ENCODE data around the gene PPP2CA.
"Not testable (repeated sequence)": the region's sequence is repeated elsewhere in the genome, so short reads cannot be mapped to it uniquely, and the experiment has no call there.

The PPP2CA gene

GRCh38 chr5:134258896-134259295 is 33.0 kb upstream of the PPP2CA start:
- Histone ChIP-seq H3K23ac (ENCODE audit: low read length) (no peak overlapping the region), H3K27me3 (ENCODE audit: insufficient read depth, low read length) (no peaks in the 10 kb centered on the region), H3K4ac (ENCODE audit: low read depth, low read length) (no peak overlapping the region), H3K27ac (ENCODE audit: low read depth, low read length) (no peak overlapping the region), H2BK12ac (ENCODE audit: low read length) (no peak overlapping the region), H3K9ac (ENCODE audit: low read length) (no peak overlapping the region), H3K36me3 (ENCODE audit: control insufficient read depth in 1 of 2, insufficient read depth in 2 of 2, low read length in 2 of 2) (no peaks in the 10 kb centered on the region), H2AK5ac (ENCODE audit: low read length) (no peak overlapping the region), H4K12ac (ENCODE audit: low read depth, low read length) (no peak overlapping the region), H3K4me1 (ENCODE audit: control insufficient read depth in 1 of 2, insufficient read depth in 2 of 2, low read length in 2 of 2) (peaks cover 2 to 3% of the 10 kb centered on the region in 2 experiments), H3K79me2 (ENCODE audit: control insufficient read depth, insufficient read depth, low read length, poor library complexity) (no peaks in the 10 kb centered on the region), H4K91ac (ENCODE audit: low read depth, low read length) (no peak overlapping the region), H3K4me3 (ENCODE audit: low read depth, low read length) (no peak overlapping the region), H2BK120ac (ENCODE audit: insufficient read depth, low read length, poor library complexity) (no peak overlapping the region), H3K79me1 (ENCODE audit: low read length) (no peaks in the 10 kb centered on the region), H4K8ac (ENCODE audit: low read depth, low read length) (no peak overlapping the region), H3K4me2 (ENCODE audit: low read length) (no peak overlapping the region), H2BK5ac (ENCODE audit: low read depth, low read length, poor library complexity) (no peak overlapping the region), H3K18ac (ENCODE audit: low read length) (no peak overlapping the region), H3K14ac (ENCODE audit: low read length) (no peak overlapping the region), H3K9me3 (ENCODE audit: insufficient read depth, low read depth, low read length) (peaks cover 7% of the 10 kb centered on the region), H2AFZ (ENCODE audit: insufficient read depth, low read length, poor library complexity) (no peak overlapping the region)
- WGBS (ENCODE audit: extremely low coverage, insufficient coverage, insufficient read length) = no CpG with 5 or more reads among the region's 3 CpGs
- DNase-seq = no peak

GRCh38 chr5:134257176-134257575 is 31.3 kb upstream of the PPP2CA start:
- Histone ChIP-seq H3K27me3 (ENCODE audit: insufficient read depth, low read length) (no peaks in the 10 kb centered on the region), H4K8ac (ENCODE audit: low read depth, low read length) (no peak overlapping the region), H2AFZ (ENCODE audit: insufficient read depth, low read length, poor library complexity) (no peak overlapping the region), H2AK5ac (ENCODE audit: low read length) (no peak overlapping the region), H3K27ac (ENCODE audit: low read depth, low read length) (no peak overlapping the region), H3K9ac (ENCODE audit: low read length) (no peak overlapping the region), H3K18ac (ENCODE audit: low read length) (no peak overlapping the region), H3K23ac (ENCODE audit: low read length) (no peak overlapping the region), H3K4me3 (ENCODE audit: low read depth, low read length) (no peak overlapping the region), H3K4me1 (ENCODE audit: control insufficient read depth in 1 of 2, insufficient read depth in 2 of 2, low read length in 2 of 2) (peaks cover 3 to 4% of the 10 kb centered on the region in 2 experiments), H3K9me3 (ENCODE audit: insufficient read depth, low read depth, low read length) (peaks cover 3% of the 10 kb centered on the region), H2BK12ac (ENCODE audit: low read length) (no peak overlapping the region), H3K4me2 (ENCODE audit: low read length) (no peak overlapping the region), H3K4ac (ENCODE audit: low read depth, low read length) (no peak overlapping the region), H3K14ac (ENCODE audit: low read length) (no peak overlapping the region), H3K79me1 (ENCODE audit: low read length) (peaks cover 2% of the 10 kb centered on the region), H3K36me3 (ENCODE audit: control insufficient read depth in 1 of 2, insufficient read depth in 2 of 2, low read length in 2 of 2) (no peaks in the 10 kb centered on the region), H4K91ac (ENCODE audit: low read depth, low read length) (no peak overlapping the region), H2BK120ac (ENCODE audit: insufficient read depth, low read length, poor library complexity) (no peak overlapping the region), H2BK5ac (ENCODE audit: low read depth, low read length, poor library complexity) (no peak overlapping the region), H3K79me2 (ENCODE audit: control insufficient read depth, insufficient read depth, low read length, poor library complexity) (no peaks in the 10 kb centered on the region), H4K12ac (ENCODE audit: low read depth, low read length) (no peak overlapping the region)
- no CpG with 5 or more reads among the region's 3 CpGs for WGBS (ENCODE audit: extremely low coverage, insufficient coverage, insufficient read length)
- DNase-seq = no peak

- Histone ChIP-seq H3K36me3 (ENCODE audit: control insufficient read depth in 1 of 2, insufficient read depth in 2 of 2, low read length in 2 of 2) (no peaks in the 10 kb centered on the region), H3K27me3 (ENCODE audit: insufficient read depth, low read length) (no peaks in the 10 kb centered on the region), H3K9me3 (ENCODE audit: insufficient read depth, low read depth, low read length) (no peaks in the 10 kb centered on the region), H3K23ac (ENCODE audit: low read length) (no peak overlapping the region), H3K9ac (ENCODE audit: low read length) (no peak overlapping the region), H2BK120ac (ENCODE audit: insufficient read depth, low read length, poor library complexity) (no peak overlapping the region), H3K14ac (ENCODE audit: low read length) (no peak overlapping the region), H2AFZ (ENCODE audit: insufficient read depth, low read length, poor library complexity) (no peak overlapping the region), H3K4me3 (ENCODE audit: low read depth, low read length) (no peak overlapping the region), H4K8ac (ENCODE audit: low read depth, low read length) (no peak overlapping the region), H4K12ac (ENCODE audit: low read depth, low read length) (no peak overlapping the region), H2BK5ac (ENCODE audit: low read depth, low read length, poor library complexity) (no peak overlapping the region), H3K79me2 (ENCODE audit: control insufficient read depth, insufficient read depth, low read length, poor library complexity) (no peaks in the 10 kb centered on the region), H3K4ac (ENCODE audit: low read depth, low read length) (no peak overlapping the region), H2BK12ac (ENCODE audit: low read length) (no peak overlapping the region), H2AK5ac (ENCODE audit: low read length) (no peak overlapping the region), H3K4me1 (ENCODE audit: control insufficient read depth in 1 of 2, insufficient read depth in 2 of 2, low read length in 2 of 2) (peaks cover 3 to 4% of the 10 kb centered on the region in 2 experiments), H4K91ac (ENCODE audit: low read depth, low read length) (no peak overlapping the region), H3K4me2 (ENCODE audit: low read length) (no peak overlapping the region), H3K18ac (ENCODE audit: low read length) (no peak overlapping the region), H3K79me1 (ENCODE audit: low read length) (peaks cover 2% of the 10 kb centered on the region), H3K27ac (ENCODE audit: low read depth, low read length) (no peak overlapping the region)
- no CpG with 5 or more reads among the region's 2 CpGs for WGBS (ENCODE audit: extremely low coverage, insufficient coverage, insufficient read length)
- DNase-seq = peak; percentile 71 to 86
These were observed 29.7 kb upstream of the PPP2CA start for GRCh38 chr5:134255418-134256150.

DNA sequence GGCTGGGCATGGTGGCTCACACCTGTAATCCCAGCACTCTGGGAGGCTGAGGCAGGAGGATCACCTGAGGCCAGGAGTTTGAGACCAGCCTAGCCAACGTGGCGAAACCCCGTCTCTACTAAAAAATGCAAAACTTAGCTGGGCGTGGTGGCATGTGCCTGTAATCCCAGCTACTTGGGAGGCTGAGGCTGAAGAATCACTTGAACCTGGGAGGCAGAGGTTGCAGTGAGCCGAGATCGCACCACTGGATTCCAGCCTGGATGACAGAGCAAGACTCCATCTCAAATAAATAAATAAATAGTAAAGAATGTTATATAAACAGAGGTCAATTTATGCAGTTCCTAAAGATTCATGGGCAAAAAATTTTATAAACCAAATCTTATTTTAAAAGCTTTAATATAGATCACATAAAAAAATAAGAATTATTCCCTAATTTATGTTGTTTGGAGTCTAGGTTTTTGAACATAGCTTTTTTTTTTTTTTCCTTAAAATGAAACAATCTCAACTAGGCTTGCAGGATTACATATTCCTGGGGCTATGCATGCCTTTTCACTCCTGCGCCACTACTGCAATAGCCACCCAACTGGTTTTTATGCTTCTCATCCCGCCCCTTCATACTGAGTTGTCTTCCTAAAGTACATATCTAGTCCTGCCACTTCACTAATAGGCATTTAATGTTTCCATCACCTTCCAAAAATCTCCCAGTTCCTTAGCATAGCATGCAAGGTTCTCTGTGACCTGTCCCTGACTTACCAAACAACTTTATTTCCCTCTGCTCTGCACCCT is 27.7 kb upstream of the PPP2CA start:
- H3K4me1 ChIP-seq (ENCODE audit: control insufficient read depth in 1 of 2, insufficient read depth in 2 of 2, low read length in 2 of 2); H4K12ac ChIP-seq (ENCODE audit: low read depth, low read length); H2BK5ac ChIP-seq (ENCODE audit: low read depth, low read length, poor library complexity); H3K27ac ChIP-seq (ENCODE audit: low read depth, low read length); H3K23ac ChIP-seq (ENCODE audit: low read length); H4K8ac ChIP-seq (ENCODE audit: low read depth, low read length); H3K9me3 ChIP-seq (ENCODE audit: insufficient read depth, low read depth, low read length); H3K79me2 ChIP-seq (ENCODE audit: control insufficient read depth, insufficient read depth, low read length, poor library complexity); H3K36me3 ChIP-seq (ENCODE audit: control insufficient read depth in 1 of 2, insufficient read depth in 2 of 2, low read length in 2 of 2); H2AK5ac ChIP-seq (ENCODE audit: low read length); H4K91ac ChIP-seq (ENCODE audit: low read depth, low read length); H3K18ac ChIP-seq (ENCODE audit: low read length); H3K9ac ChIP-seq (ENCODE audit: low read length); H3K4me3 ChIP-seq (ENCODE audit: low read depth, low read length); H2AFZ ChIP-seq (ENCODE audit: insufficient read depth, low read length, poor library complexity); H2BK12ac ChIP-seq (ENCODE audit: low read length); H3K27me3 ChIP-seq (ENCODE audit: insufficient read depth, low read length); H3K14ac ChIP-seq (ENCODE audit: low read length); H3K4ac ChIP-seq (ENCODE audit: low read depth, low read length); H3K79me1 ChIP-seq (ENCODE audit: low read length); H2BK120ac ChIP-seq (ENCODE audit: insufficient read depth, low read length, poor library complexity): not testable (repeated sequence)
- H3K4me2 ChIP-seq (ENCODE audit: low read length) = peak overlapping the region; percentile 12
- no CpG with 5 or more reads among the region's 8 CpGs for WGBS (ENCODE audit: extremely low coverage, insufficient coverage, insufficient read length)
- peak; percentile 87 to 94 for DNase-seq
